ENCODE data around the gene AP4E1. TPM values are rescaled to one million over a fixed set of nuclear protein-coding genes. Genes with fewer than 3 reads are reported as not detected.

Gene AP4E1
- total RNA-seq, 1 experiment from 2014 or later: 10.1 TPM

GRCh38 chr15:51049081-51049480 lies 140.6 kb downstream of the AP4E1 start (continued):
- TF ChIP-seq JUND (IDR thresholded peaks at IDR 0.05) (no peak), SRF (IDR thresholded peaks at IDR 0.05; ENCODE audit: low read depth) (no peak), ZBTB33 (IDR thresholded peaks at IDR 0.05; ENCODE audit: extremely low read depth, insufficient replicate concordance, low read length) (no peak), ATF3 (IDR thresholded peaks at IDR 0.05) (no peak)

- Histone ChIP-seq H3K27me3 (ENCODE audit: insufficient read depth, low read length) (no peaks in the 10 kb centered on the region), H4K20me1 (ENCODE audit: insufficient read depth) (no peaks in the 10 kb centered on the region), H3K4me2 (ENCODE audit: low read length) (no peak overlapping the region), H3K79me2 (ENCODE audit: insufficient read depth, low read length) (no peaks in the 10 kb centered on the region), H3K27ac (ENCODE audit: low read depth, low read length) (no peak overlapping the region), H3K9me3 (ENCODE audit: control insufficient read depth in 1 of 2, insufficient read depth in 1 of 2, low read depth in 1 of 2, low read length in 2 of 2) (no peaks in the 10 kb centered on the region), H3K4me3 (replicated peaks in 1 of 2; ENCODE audit: low read depth in 1 of 2, low read length in 2 of 2) (no peak overlapping the region), H3K36me3 (ENCODE audit: control insufficient read depth in 1 of 2, insufficient read depth in 2 of 2, low read length in 2 of 2) (no peaks in the 10 kb centered on the region), H3K4me1 (ENCODE audit: control insufficient read depth in 1 of 2, insufficient read depth in 2 of 2, low read length in 2 of 2) (peaks cover 7 to 10% of the 10 kb centered on the region in 2 experiments; a peak in 3 of 4 replicates), H2AFZ (ENCODE audit: low read depth, low read length, poor library complexity, severe bottlenecking) (no peak overlapping the region), H3K9ac (ENCODE audit: low read length) (no peak overlapping the region), H3K9me2 (ENCODE audit: insufficient read depth) (no peaks in the 10 kb centered on the region; the same call in 1 of the 2 replicates)
- BruUV-seq (replicated peaks): no TSS peak
- intact Hi-C loops (cut with micrococcal nuclease): no loop called here
- no peak for ATAC-seq
- ChIA-PET POLR2A (no interaction called here), RAD21 (ENCODE audit: low non-redundant PET in 1 of 2, low total read pairs in 2 of 2, uncharacterized antibody in 2 of 2, unreplicated experiment in 2 of 2) (no interaction called here), CTCF (no interaction called here)
- DNase-seq (ENCODE audit: low read depth, low spot score): no peak
- TF ChIP-seq ZNF274 (IDR thresholded peaks at IDR 0.05; ENCODE audit: low read depth, low read length) (no peak), CBX3 (IDR thresholded peaks at IDR 0.05; ENCODE audit: low read depth) (no peak), CTCF (IDR thresholded peaks at IDR 0.05 in 2 of 3, conservative IDR thresholded peaks at IDR 0.05 in 1 of 3; ENCODE audit: borderline replicate concordance in 1 of 3, insufficient read depth in 1 of 3, low read depth in 2 of 3, low read length in 2 of 3) (no peak), SRF (IDR thresholded peaks at IDR 0.05; ENCODE audit: low read depth) (no peak), MAX (IDR thresholded peaks at IDR 0.05) (no peak), CEBPB (IDR thresholded peaks at IDR 0.05; ENCODE audit: low read depth) (no peak), POLR2A (IDR thresholded peaks at IDR 0.05; ENCODE audit: borderline replicate concordance, extremely low read depth, insufficient read depth, insufficient read length) (no peak), EZH2phosphoT487 (IDR thresholded peaks at IDR 0.05; ENCODE audit: borderline replicate concordance) (no peak), REST (IDR thresholded peaks at IDR 0.05; ENCODE audit: low read depth) (no peak), RAD21 (IDR thresholded peaks at IDR 0.05; ENCODE audit: low read depth) (no peak), ZFX (IDR thresholded peaks at IDR 0.05) (no peak), TCF7L2 (IDR thresholded peaks at IDR 0.05; ENCODE audit: borderline replicate concordance, extremely low read depth, insufficient read depth, insufficient read length) (no peak), JUND (IDR thresholded peaks at IDR 0.05) (no peak), YY1 (IDR thresholded peaks at IDR 0.05; ENCODE audit: extremely low read depth, insufficient replicate concordance, low read depth, low read length) (no peak), EGR1 (IDR thresholded peaks at IDR 0.05; ENCODE audit: low read depth) (no peak), ELF1 (IDR thresholded peaks at IDR 0.05; ENCODE audit: borderline replicate concordance, low read depth) (no peak), EZH2 (IDR thresholded peaks at IDR 0.05) (no peak), FOSL1 (IDR thresholded peaks at IDR 0.05; ENCODE audit: low read depth) (no peak)
Observed at GRCh38 chr15:51051776-51052175, 143.3 kb downstream of the AP4E1 start.
